ENCODE results near the gene TRIM38. TPM values are rescaled to one million over a fixed set of nuclear protein-coding genes. Genes with fewer than 3 reads are reported as not detected.

The TRIM38 gene
- total RNA-seq, 1 donor from 2014 or later: 6.8 TPM

GRCh38 chr6:25935953-25936352, 26.6 kb upstream of the TRIM38 start:
- no peaks in the 10 kb centered on the region for H3K4me1 ChIP-seq (ENCODE audit: insufficient read depth, low read length)
- no peaks in the 10 kb centered on the region for H3K9me3 Mint-ChIP-seq (ENCODE audit: unreplicated experiment)
- no peak for TF ChIP-seq EZH2 (IDR thresholded peaks at IDR 0.05; ENCODE audit: insufficient read depth, low read length)
- TF ChIP-seq, protein P1, sequence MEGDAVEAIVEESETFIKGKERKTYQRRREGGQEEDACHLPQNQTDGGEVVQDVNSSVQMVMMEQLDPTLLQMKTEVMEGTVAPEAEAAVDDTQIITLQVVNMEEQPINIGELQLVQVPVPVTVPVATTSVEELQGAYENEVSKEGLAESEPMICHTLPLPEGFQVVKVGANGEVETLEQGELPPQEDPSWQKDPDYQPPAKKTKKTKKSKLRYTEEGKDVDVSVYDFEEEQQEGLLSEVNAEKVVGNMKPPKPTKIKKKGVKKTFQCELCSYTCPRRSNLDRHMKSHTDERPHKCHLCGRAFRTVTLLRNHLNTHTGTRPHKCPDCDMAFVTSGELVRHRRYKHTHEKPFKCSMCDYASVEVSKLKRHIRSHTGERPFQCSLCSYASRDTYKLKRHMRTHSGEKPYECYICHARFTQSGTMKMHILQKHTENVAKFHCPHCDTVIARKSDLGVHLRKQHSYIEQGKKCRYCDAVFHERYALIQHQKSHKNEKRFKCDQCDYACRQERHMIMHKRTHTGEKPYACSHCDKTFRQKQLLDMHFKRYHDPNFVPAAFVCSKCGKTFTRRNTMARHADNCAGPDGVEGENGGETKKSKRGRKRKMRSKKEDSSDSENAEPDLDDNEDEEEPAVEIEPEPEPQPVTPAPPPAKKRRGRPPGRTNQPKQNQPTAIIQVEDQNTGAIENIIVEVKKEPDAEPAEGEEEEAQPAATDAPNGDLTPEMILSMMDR (IDR thresholded peaks at IDR 0.05; ENCODE audit: insufficient read depth, low read depth, low read length): no peak
- no peaks in the 10 kb centered on the region for H3K27me3 ChIP-seq (ENCODE audit: insufficient read depth, low read length)
- H4K20me1 ChIP-seq (ENCODE audit: insufficient read depth, low read length): no peaks in the 10 kb centered on the region
- no peaks in the 10 kb centered on the region for H3K27me3 Mint-ChIP-seq (ENCODE audit: low read depth, unreplicated experiment)
- no peaks in the 10 kb centered on the region for H3K79me2 ChIP-seq (ENCODE audit: insufficient read depth, low read length)
- H3K4me3 Mint-ChIP-seq (ENCODE audit: unreplicated experiment): no peak overlapping the region
- H3K4me2 ChIP-seq (ENCODE audit: low read length): no peak overlapping the region
- no peaks in the 10 kb centered on the region for H3K4me1 Mint-ChIP-seq (ENCODE audit: low read depth, unreplicated experiment)
- no peak for DNase-seq (ENCODE audit: low read depth)
- no peak overlapping the region for H2AFZ ChIP-seq (ENCODE audit: low read depth, low read length)
- FAIRE-seq: no peak
- no peaks in the 10 kb centered on the region for H3K36me3 Mint-ChIP-seq (ENCODE audit: low read depth, unreplicated experiment)
- H3K36me3 ChIP-seq (ENCODE audit: insufficient read depth, low read length): no peaks in the 10 kb centered on the region
- H3K9ac ChIP-seq (ENCODE audit: low read length): no peak overlapping the region
- H3K9me3 ChIP-seq (ENCODE audit: insufficient read depth, low read depth, low read length): no peaks in the 10 kb centered on the region
- H3K4me3 ChIP-seq (ENCODE audit: insufficient read depth, low read depth, low read length): no peak overlapping the region
- H3K27ac Mint-ChIP-seq (ENCODE audit: unreplicated experiment): no peak overlapping the region
- no peak overlapping the region for H3K27ac ChIP-seq (ENCODE audit: low read depth, low read length)

- no peak for FAIRE-seq
- no peak for TF ChIP-seq EZH2 (IDR thresholded peaks at IDR 0.05; ENCODE audit: insufficient read depth, low read length)
These were observed 23.0 kb upstream of the TRIM38 start for GRCh38 chr6:25939593-25939992.

DNA sequence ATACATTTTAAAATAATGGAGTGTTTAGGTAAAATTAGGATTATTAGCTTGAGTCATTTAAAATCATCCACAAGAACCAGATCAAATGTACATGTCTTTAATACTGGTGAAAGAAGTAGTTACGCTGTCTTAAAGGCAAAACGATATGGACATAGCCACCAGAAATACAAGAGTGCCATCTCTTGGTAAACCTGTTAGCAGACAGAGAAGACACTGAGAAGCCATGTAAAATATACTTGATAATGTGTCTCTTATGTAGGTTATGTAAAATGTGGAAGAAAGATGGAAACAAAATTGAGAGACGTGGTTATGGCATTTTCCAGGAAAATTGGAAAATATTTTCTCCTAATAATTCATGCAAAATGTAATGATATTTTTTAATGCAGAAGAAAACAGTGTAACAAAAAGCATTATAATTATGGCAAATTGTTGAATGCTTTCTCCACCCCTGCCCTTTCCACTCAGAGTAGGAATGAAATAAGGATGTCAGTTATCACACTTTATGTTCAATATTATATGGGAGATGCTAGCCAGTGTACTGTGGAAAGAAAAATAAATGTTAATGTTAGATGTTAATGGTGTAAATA, 19.9 kb upstream of the TRIM38 start:
- DNase-seq (ENCODE audit: low read depth) (no peak), FAIRE-seq (no peak)
- no peaks in the 10 kb centered on the region for H3K36me3 Mint-ChIP-seq (ENCODE audit: low read depth, unreplicated experiment)
- Histone ChIP-seq H4K20me1 (ENCODE audit: insufficient read depth, low read length) (no peaks in the 10 kb centered on the region), H3K36me3 (ENCODE audit: insufficient read depth, low read length) (no peaks in the 10 kb centered on the region), H3K79me2 (ENCODE audit: insufficient read depth, low read length) (no peaks in the 10 kb centered on the region), H3K9me3 (ENCODE audit: insufficient read depth, low read depth, low read length) (no peaks in the 10 kb centered on the region), H3K4me1 (ENCODE audit: insufficient read depth, low read length) (no peaks in the 10 kb centered on the region), H2AFZ (ENCODE audit: low read depth, low read length) (no peak overlapping the region), H3K27me3 (ENCODE audit: insufficient read depth, low read length) (no peaks in the 10 kb centered on the region), H3K9ac (ENCODE audit: low read length) (no peak overlapping the region), H3K4me3 (ENCODE audit: insufficient read depth, low read depth, low read length) (no peak overlapping the region), H3K27ac (ENCODE audit: low read depth, low read length) (no peak overlapping the region), H3K4me2 (ENCODE audit: low read length) (no peak overlapping the region)
- no peak overlapping the region for H3K27ac Mint-ChIP-seq (ENCODE audit: unreplicated experiment)
- H3K4me1 Mint-ChIP-seq (ENCODE audit: low read depth, unreplicated experiment): peaks cover 10% of the 10 kb centered on the region
- H3K9me3 Mint-ChIP-seq (ENCODE audit: unreplicated experiment): peaks cover 11% of the 10 kb centered on the region
- TF ChIP-seq, protein P1 (IDR thresholded peaks at IDR 0.05; ENCODE audit: insufficient read depth, low read depth, low read length): peak; percentile 21
- TF ChIP-seq EZH2 (IDR thresholded peaks at IDR 0.05; ENCODE audit: insufficient read depth, low read length): no peak
- H3K4me3 Mint-ChIP-seq (ENCODE audit: unreplicated experiment): no peak overlapping the region
- peaks cover 3% of the 10 kb centered on the region for H3K27me3 Mint-ChIP-seq (ENCODE audit: low read depth, unreplicated experiment)

More at GRCh38 chr6:25939593-25939992, 23.0 kb upstream of the TRIM38 start:
- Histone ChIP-seq H3K79me2 (ENCODE audit: insufficient read depth, low read length) (no peaks in the 10 kb centered on the region), H4K20me1 (ENCODE audit: insufficient read depth, low read length) (no peaks in the 10 kb centered on the region), H3K4me2 (ENCODE audit: low read length) (no peak overlapping the region), H3K4me3 (ENCODE audit: insufficient read depth, low read depth, low read length) (no peak overlapping the region), H2AFZ (ENCODE audit: low read depth, low read length) (no peak overlapping the region), H3K9me3 (ENCODE audit: insufficient read depth, low read depth, low read length) (no peaks in the 10 kb centered on the region), H3K27me3 (ENCODE audit: insufficient read depth, low read length) (no peaks in the 10 kb centered on the region), H3K9ac (ENCODE audit: low read length) (no peak overlapping the region), H3K36me3 (ENCODE audit: insufficient read depth, low read length) (no peaks in the 10 kb centered on the region), H3K27ac (ENCODE audit: low read depth, low read length) (no peak overlapping the region), H3K4me1 (ENCODE audit: insufficient read depth, low read length) (no peaks in the 10 kb centered on the region)
- no peaks in the 10 kb centered on the region for H3K9me3 Mint-ChIP-seq (ENCODE audit: unreplicated experiment)
- H3K27me3 Mint-ChIP-seq (ENCODE audit: low read depth, unreplicated experiment): peaks cover 3% of the 10 kb centered on the region
- H3K4me3 Mint-ChIP-seq (ENCODE audit: unreplicated experiment): no peak overlapping the region
- peaks cover 4% of the 10 kb centered on the region for H3K4me1 Mint-ChIP-seq (ENCODE audit: low read depth, unreplicated experiment)
- DNase-seq (ENCODE audit: low read depth): no peak
- H3K36me3 Mint-ChIP-seq (ENCODE audit: low read depth, unreplicated experiment): no peaks in the 10 kb centered on the region
- H3K27ac Mint-ChIP-seq (ENCODE audit: unreplicated experiment): no peak overlapping the region

All from astrocyte (in vitro differentiated cells and primary cell).